HG02885 (cell line): ENCODE data around the gene FUOM.
"Not testable (repeated sequence)": the region's sequence is repeated elsewhere in the genome, so short reads cannot be mapped to it uniquely, and the experiment has no call there.

Experiments used
- ATAC-seq: cut with Tn5 transposase; IDR thresholded peaks from one replicate; pipeline ENCODE4 v1.9.1; 2021; ENCODE audit warnings: mild to moderate bottlenecking; ENCODE audit not compliant: unreplicated experiment, poor library complexity

FUOM gene

GRCh38 chr10:133388973-133389818 lies 31.4 kb upstream of the FUOM start:
- ATAC-seq: peak; percentile 82

GRCh38 chr10:133388236-133388972 lies 30.6 kb upstream of the FUOM start:
- ATAC-seq: peak; percentile 4

GRCh38 chr10:133386951-133387350 lies 29.1 kb upstream of the FUOM start:
- not testable (repeated sequence) for ATAC-seq

- no peak for ATAC-seq
Measured at GRCh38 chr10:133385214-133385613, 27.4 kb upstream of the FUOM start.

GRCh38 chr10:133384071-133384470 lies 26.3 kb upstream of the FUOM start:
- no peak for ATAC-seq

- no peak for ATAC-seq
Measured at GRCh38 chr10:133383551-133383950, 25.7 kb upstream of the FUOM start.

GRCh38 chr10:133381036-133381435 lies 23.2 kb upstream of the FUOM start:
- no peak for ATAC-seq

GRCh38 chr10:133379801-133380666 lies 22.2 kb upstream of the FUOM start:
- ATAC-seq: no peak

GRCh38 chr10:133379152-133379800 lies 21.5 kb upstream of the FUOM start, which contains the start of gene PAOX:
TSS of gene PAOX (plus strand) at chr10:133379262. CDS start at chr10:133379317, 55 bp downstream.
- peak; percentile 53 for ATAC-seq

- peak; percentile 49 for ATAC-seq
Measured at GRCh38 chr10:133378251-133379096, 20.7 kb upstream of the FUOM start.

- no peak for ATAC-seq
Measured at GRCh38 chr10:133377818-133378250, 20.0 kb upstream of the FUOM start.

- ATAC-seq: no peak
Measured at GRCh38 chr10:133377025-133377817, 19.4 kb upstream of the FUOM start.

- not testable (repeated sequence) for ATAC-seq
Measured at GRCh38 chr10:133376183-133376582, 18.4 kb upstream of the FUOM start.

GRCh38 chr10:133375357-133376115 lies 17.7 kb upstream of the FUOM start:
- ATAC-seq: no peak

- ATAC-seq: peak; percentile 93
Measured at GRCh38 chr10:133373174-133374090, 15.6 kb upstream of the FUOM start, which contains the start of gene ECHS1. TSS of gene ECHS1 (minus strand) at chr10:133373354. CDS start at chr10:133373333, 21 bp downstream.

- no peak for ATAC-seq
Measured at GRCh38 chr10:133372507-133372906, 14.7 kb upstream of the FUOM start.
